Endothelial cell of umbilical vein (primary cell): ENCODE measurements around the gene OPCML. TPM values are rescaled to one million over a fixed set of nuclear protein-coding genes. Genes with fewer than 3 reads are reported as not detected.

Source experiments
- BruUV-seq: library from RNA; stranded (reverse); fragments of 400-500 nt; replicated peaks from 2 replicates; lab custom pipeline; 2021; lab: Mats Ljungman, UMichigan
- CTCF ChIA-PET: fragments of 300-600, 350-600 bp; sonication (Branson Sonifier 250); formaldehyde crosslinking; loops from one replicate; lab custom pipeline; 2021; ENCODE audit warnings: antibody characterized with exemption, inconsistent platforms; lab: Charles Lee
- POLR2A ChIA-PET: fragments of 300-600, 350-600 bp; sonication (Branson Sonifier 250); formaldehyde crosslinking; loops from one replicate; lab custom pipeline; 2021; ENCODE audit warnings: antibody characterized with exemption, inconsistent platforms; lab: Charles Lee
- DNase-seq: peaks from one replicate; pipeline ENCODE4 v3.0.0-alpha.2; 2011; ENCODE audit warnings: low read depth, low spot score
- FAIRE-seq: peaks from 2 replicates; lab custom pipeline; 2011; peaks lifted over from hg19 to GRCh38; lab: Jason Lieb, UNC
- H2AFZ ChIP-seq: 2 replicates; pipeline ENCODE4 v1.6.0; 2012; ENCODE audit warnings: low read depth, low read length, control low read depth, inconsistent platforms
- H3K27ac ChIP-seq: 2 replicates; pipeline ENCODE4 v1.5.1; 2011; ENCODE audit warnings: low read depth, mild to moderate bottlenecking, control low read depth, low read length, moderate library complexity; ENCODE audit not compliant: insufficient read depth
- H3K27me3 ChIP-seq, 2 experiments: 2 replicates each; pipeline versions ENCODE4 v1.6.0 to v1.6.1; 2011; ENCODE audit warnings: low read length in 2 of 2, mixed read lengths in 1 of 2; ENCODE audit not compliant: control insufficient read depth in 2 of 2, insufficient read depth in 2 of 2
- H3K36me3 ChIP-seq, 2 experiments: 2 replicates in 1 of 2; 3 replicates in 1 of 2; pipeline ENCODE4 v1.5.1; 2011; ENCODE audit warnings: low read length in 2 of 2, mild to moderate bottlenecking in 1 of 2, moderate library complexity in 1 of 2; ENCODE audit not compliant: control insufficient read depth in 2 of 2, insufficient read depth in 2 of 2; ENCODE audit errors: extremely low read depth in 1 of 2
- H3K4me1 ChIP-seq: 3 replicates; pipeline ENCODE4 v1.5.1; 2011; ENCODE audit warnings: mild to moderate bottlenecking, low read length; ENCODE audit not compliant: control insufficient read depth, insufficient read depth; ENCODE audit errors: extremely low read depth
- H3K4me2 ChIP-seq: 2 replicates; pipeline ENCODE4 v1.6.1; 2011; ENCODE audit warnings: low read length, control low read depth, mixed read lengths; ENCODE audit not compliant: insufficient read depth
- H3K4me3 ChIP-seq, 3 experiments: fragments of 200-600 bp in 1 of 3; sonication (generic), shearing (Covaris generic) in 1 of 3; replicated peaks in 1 of 3; 2 replicates each; pipeline ENCODE4 v1.5.1; 2011 to 2016; ENCODE audit warnings: control low read depth in 3 of 3, low read length in 3 of 3, mild to moderate bottlenecking in 2 of 3, inconsistent platforms in 1 of 3, low read depth in 1 of 3, moderate library complexity in 1 of 3; ENCODE audit not compliant: insufficient read depth in 1 of 3
- H3K79me2 ChIP-seq: 2 replicates; pipeline ENCODE4 v1.6.0; 2012; ENCODE audit warnings: low read length, inconsistent platforms; ENCODE audit not compliant: control insufficient read depth, insufficient read depth
- H3K9ac ChIP-seq: replicated peaks from 2 replicates; pipeline ENCODE3; 2011; ENCODE audit warnings: low read length, control low read depth; ENCODE audit not compliant: insufficient read depth; ENCODE audit errors: extremely low read depth
- H3K9me1 ChIP-seq: replicated peaks from 3 replicates; pipeline ENCODE4 v1.6.0; 2011; ENCODE audit warnings: mild to moderate bottlenecking, low read length; ENCODE audit not compliant: control insufficient read depth, insufficient read depth; ENCODE audit errors: extremely low read depth
- H3K9me3 ChIP-seq: replicated peaks from 2 replicates; pipeline ENCODE4 v1.5.1; 2012; ENCODE audit warnings: low read length, inconsistent platforms; ENCODE audit not compliant: control insufficient read depth, insufficient read depth
- H4K20me1 ChIP-seq: replicated peaks from 2 replicates; pipeline ENCODE3; 2011; ENCODE audit warnings: mild to moderate bottlenecking, low read length; ENCODE audit not compliant: control insufficient read depth, insufficient read depth; ENCODE audit errors: extremely low read depth
- EZH2 ChIP-seq: IDR thresholded peaks from 2 replicates; pipeline ENCODE4 v1.6.1; 2012; ENCODE audit warnings: borderline replicate concordance, low read depth, mild to moderate bottlenecking, moderate library complexity, low read length, inconsistent platforms; ENCODE audit not compliant: severe bottlenecking
- FOS ChIP-seq: IDR thresholded peaks from 2 replicates; pipeline ENCODE4 v1.6.1; 2011; ENCODE audit warnings: mild to moderate bottlenecking, low read length, moderate library complexity, borderline replicate concordance; ENCODE audit not compliant: insufficient read depth
- GATA2 ChIP-seq: IDR thresholded peaks from 2 replicates; pipeline ENCODE4 v1.7.0; 2011; ENCODE audit warnings: low read depth, mild to moderate bottlenecking, moderate library complexity, mixed read lengths, low read length; ENCODE audit not compliant: insufficient read length, insufficient read depth
- JUN ChIP-seq: IDR thresholded peaks from 2 replicates; pipeline ENCODE4 v1.6.1; 2011; ENCODE audit warnings: borderline replicate concordance, low read depth; ENCODE audit not compliant: insufficient read length, insufficient read depth
- MYC ChIP-seq: IDR thresholded peaks from one replicate; pipeline ENCODE4 v1.6.1; 2011; ENCODE audit warnings: mild to moderate bottlenecking, low read depth, low read length
- POLR2A ChIP-seq: IDR thresholded peaks from 2 replicates; pipeline ENCODE4 v1.6.1; 2012; ENCODE audit warnings: low read depth, mild to moderate bottlenecking, control low read depth, low read length
- POLR2AphosphoS5 ChIP-seq: IDR thresholded peaks from 2 replicates; pipeline ENCODE4 v1.6.1; 2012; ENCODE audit warnings: low read depth, mild to moderate bottlenecking, control low read depth, low read length, moderate library complexity; ENCODE audit not compliant: insufficient read depth
- dilution Hi-C: fragments of 300-500 bp; cut with MboI; formaldehyde crosslinking; loops from one replicate; pipeline ENCODE4 v1.15.0; 2019; ENCODE audit warnings: low sequenced_read_pairs; ENCODE audit not compliant: extremely low pct_ligation_motif_present
- intact Hi-C: fragments of 100-400 bp; cut with micrococcal nuclease; formaldehyde crosslinking; loops from one replicate; pipeline ENCODE4 v1.10.0; 2022
- polyA plus RNA-seq, 4 experiments: library from polyadenylated mRNA; depleted of rRNA in 3 of 4; stranded (reverse) in 3 of 4; unstranded in 1 of 4; fragments of >200 nt; gene quantifications; 2 replicates each; pipeline versions ENCODE4 v1.2.1 to v1.2.3, GENCODE V29; 2011 to 2012; ENCODE audit warnings: missing spikeins in 1 of 4
- small RNA-seq: library from RNA; depleted of rRNA; stranded (forward); fragments of <200 nt; gene quantifications from one replicate; pipeline ENCODE3, GENCODE V24; 2012; ENCODE audit warnings: low replicate concordance, low read depth; ENCODE audit not compliant: insufficient read depth, insufficient read length
- total RNA-seq: library from RNA; stranded (reverse); gene quantifications from 2 replicates; pipeline ENCODE4 v1.2.3, GENCODE V29; 2021
- TF ChIP-seq, protein P1 (sequence below), 2 donors: IDR thresholded peaks; 1 replicate in 1 of 2; 2 replicates in 1 of 2; pipeline ENCODE4 v1.5.1; 2011; ENCODE audit warnings: low read length in 2 of 2, mild to moderate bottlenecking in 2 of 2, moderate library complexity in 2 of 2, control low read depth in 1 of 2, inconsistent platforms in 1 of 2, low read depth in 1 of 2; ENCODE audit not compliant: insufficient read depth in 1 of 2; ENCODE audit errors: extremely low read depth in 1 of 2
- TF ChIP-seq, protein P2 (sequence below): IDR thresholded peaks from 2 replicates; pipeline ENCODE4 v1.6.1; 2011; ENCODE audit not compliant: insufficient read depth, insufficient read length

OPCML gene
- total and polyA plus RNA-seq, 2 donors (not counting 3 experiments of a cell fraction or from before 2014, with no cell fraction given) = not detected

GRCh38 chr11:132365650-132366049, 1166.7 kb downstream of the OPCML start:
- Histone ChIP-seq H2AFZ (no peak overlapping the region), H4K20me1 (no peaks in the 10 kb centered on the region), H3K9me3 (no peaks in the 10 kb centered on the region), H3K9me1 (no peaks in the 10 kb centered on the region), H3K4me3 (no peak overlapping the region), H3K36me3 (no peaks in the 10 kb centered on the region), H3K4me1 (no peaks in the 10 kb centered on the region), H3K79me2 (no peaks in the 10 kb centered on the region), H3K9ac (no peak overlapping the region), H3K27ac (no peak overlapping the region), H3K4me2 (no peak overlapping the region), H3K27me3 (no peaks in the 10 kb centered on the region)
- intact Hi-C loops (no loop called here), dilution Hi-C loops (no loop called here)
- no peak for FAIRE-seq
- BruUV-seq = no TSS peak
- DNase-seq = no peak
- TF ChIP-seq, protein P1, sequence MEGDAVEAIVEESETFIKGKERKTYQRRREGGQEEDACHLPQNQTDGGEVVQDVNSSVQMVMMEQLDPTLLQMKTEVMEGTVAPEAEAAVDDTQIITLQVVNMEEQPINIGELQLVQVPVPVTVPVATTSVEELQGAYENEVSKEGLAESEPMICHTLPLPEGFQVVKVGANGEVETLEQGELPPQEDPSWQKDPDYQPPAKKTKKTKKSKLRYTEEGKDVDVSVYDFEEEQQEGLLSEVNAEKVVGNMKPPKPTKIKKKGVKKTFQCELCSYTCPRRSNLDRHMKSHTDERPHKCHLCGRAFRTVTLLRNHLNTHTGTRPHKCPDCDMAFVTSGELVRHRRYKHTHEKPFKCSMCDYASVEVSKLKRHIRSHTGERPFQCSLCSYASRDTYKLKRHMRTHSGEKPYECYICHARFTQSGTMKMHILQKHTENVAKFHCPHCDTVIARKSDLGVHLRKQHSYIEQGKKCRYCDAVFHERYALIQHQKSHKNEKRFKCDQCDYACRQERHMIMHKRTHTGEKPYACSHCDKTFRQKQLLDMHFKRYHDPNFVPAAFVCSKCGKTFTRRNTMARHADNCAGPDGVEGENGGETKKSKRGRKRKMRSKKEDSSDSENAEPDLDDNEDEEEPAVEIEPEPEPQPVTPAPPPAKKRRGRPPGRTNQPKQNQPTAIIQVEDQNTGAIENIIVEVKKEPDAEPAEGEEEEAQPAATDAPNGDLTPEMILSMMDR (IDR thresholded peaks at IDR 0.05; ENCODE audit: extremely low read depth in 1 of 2, insufficient read depth in 1 of 2, low read depth in 1 of 2, low read length in 2 of 2) = no peak
- no peak for TF ChIP-seq JUN
- no peak for TF ChIP-seq FOS
- TF ChIP-seq, protein P2, sequence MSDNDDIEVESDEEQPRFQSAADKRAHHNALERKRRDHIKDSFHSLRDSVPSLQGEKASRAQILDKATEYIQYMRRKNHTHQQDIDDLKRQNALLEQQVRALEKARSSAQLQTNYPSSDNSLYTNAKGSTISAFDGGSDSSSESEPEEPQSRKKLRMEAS = no peak
- no peak for TF ChIP-seq GATA2
- TF ChIP-seq POLR2A = no peak
- no peak for TF ChIP-seq POLR2AphosphoS5
- TF ChIP-seq EZH2 = no peak
- no peak for TF ChIP-seq MYC
- ChIA-PET POLR2A (no interaction called here), CTCF (interaction anchor here (0.9 kb wide), 1 partner anchor 9 kb away, joined by 3 read pairs; no protein-coding TSS in a partner anchor)

Small RNA genes within 50 kb of the gene (small RNA-seq; reads per million reads assigned to genes)
- not detected for gene RF00026
